ENCODE results near the gene ATG10. TPM values are rescaled to one million over a fixed set of nuclear protein-coding genes. Genes with fewer than 3 reads are reported as not detected.
A peak's percentile ranks its signal among the peaks of the same experiment; 100 is the strongest.

Gene ATG10
- total RNA-seq, 4 donors from 2014 or later = 6.0 to 16.4 (median 10.2) TPM

GRCh38 chr5:82165740-82166530, 194.1 kb downstream of the ATG10 start:
- TF ChIP-seq POLR2AphosphoS5 (IDR thresholded peaks at IDR 0.05) (peak; percentile 81), POLR2A (IDR thresholded peaks at IDR 0.05) (no peak), CTCF (IDR thresholded peaks at IDR 0.05) (peak; percentile 66 to 85 (median 75)), EP300 (IDR thresholded peaks at IDR 0.05) (no peak)
- peak; percentile 97 for ATAC-seq
- H3K9me3 ChIP-seq = no peaks in the 10 kb centered on the region
- H3K4me3 ChIP-seq = no peak overlapping the region
- no peaks in the 10 kb centered on the region for H3K36me3 ChIP-seq
- no peaks in the 10 kb centered on the region for H3K27me3 ChIP-seq
- peaks cover 3 to 37% (median 13%) of the 10 kb centered on the region in 3 donors for H3K4me1 ChIP-seq
- H3K27ac ChIP-seq = peak overlapping the region; percentile 43 to 64 (median 44)
- WGBS, 2 donors (ENCODE audit: low coverage in 1 of 2) = 38 to 42% methylated on average over 3 of the region's 3 CpGs

- WGBS, 2 donors (ENCODE audit: low coverage in 1 of 2) = 35% methylated on average over 3 of the region's 3 CpGs
- H3K36me3 ChIP-seq = no peaks in the 10 kb centered on the region
- no peak for TF ChIP-seq CTCF (IDR thresholded peaks at IDR 0.05)
- TF ChIP-seq POLR2AphosphoS5 (IDR thresholded peaks at IDR 0.05) = no peak
- no peak for TF ChIP-seq POLR2A (IDR thresholded peaks at IDR 0.05)
- no peak for TF ChIP-seq EP300 (IDR thresholded peaks at IDR 0.05)
- H3K4me1 ChIP-seq = peaks cover 3 to 37% (median 13%) of the 10 kb centered on the region in 3 donors
- H3K27me3 ChIP-seq = no peaks in the 10 kb centered on the region
- no peaks in the 10 kb centered on the region for H3K9me3 ChIP-seq
- no peak overlapping the region for H3K4me3 ChIP-seq
- no peak for ATAC-seq
- H3K27ac ChIP-seq = no peak overlapping the region
Measured at GRCh38 chr5:82167372-82167935, 195.6 kb downstream of the ATG10 start.

- Histone ChIP-seq H3K27me3 (no peaks in the 10 kb centered on the region), H3K36me3 (no peaks in the 10 kb centered on the region), H3K4me1 (peaks cover 3 to 37% (median 13%) of the 10 kb centered on the region in 3 donors), H3K27ac (no peak overlapping the region), H3K4me3 (no peak overlapping the region), H3K9me3 (no peaks in the 10 kb centered on the region)
- no peak for ATAC-seq
- TF ChIP-seq EP300 (IDR thresholded peaks at IDR 0.05) (no peak), POLR2A (IDR thresholded peaks at IDR 0.05) (no peak), CTCF (IDR thresholded peaks at IDR 0.05) (no peak), POLR2AphosphoS5 (IDR thresholded peaks at IDR 0.05) (no peak)
Measured at GRCh38 chr5:82168294-82168693, 196.5 kb downstream of the ATG10 start.

GRCh38 chr5:82169892-82170291, 198.1 kb downstream of the ATG10 start:
- WGBS, 2 donors (ENCODE audit: low coverage in 1 of 2) = 100% methylated on average over 1 of the region's 1 CpG
- TF ChIP-seq EP300 (IDR thresholded peaks at IDR 0.05) (no peak), POLR2AphosphoS5 (IDR thresholded peaks at IDR 0.05) (no peak), CTCF (IDR thresholded peaks at IDR 0.05) (no peak), POLR2A (IDR thresholded peaks at IDR 0.05) (no peak)
- no peak for ATAC-seq

More at GRCh38 chr5:82169892-82170291, 198.1 kb downstream of the ATG10 start:
- peaks cover 3 to 26% (median 14%) of the 10 kb centered on the region in 3 donors for H3K4me1 ChIP-seq
- no peaks in the 10 kb centered on the region for H3K27me3 ChIP-seq
- no peaks in the 10 kb centered on the region for H3K9me3 ChIP-seq
- no peaks in the 10 kb centered on the region for H3K36me3 ChIP-seq
- H3K27ac ChIP-seq = no peak overlapping the region
- H3K4me3 ChIP-seq = no peak overlapping the region

Data from gastroesophageal sphincter (tissue), 4 donors.